Heart right ventricle (tissue), 16 donors: Measurements from ENCODE around the gene CCM2. TPM values are rescaled to one million over a fixed set of nuclear protein-coding genes. Genes with fewer than 3 reads are reported as not detected.
A peak's percentile ranks its signal among the peaks of the same experiment; 100 is the strongest.
"Not testable (repeated sequence)": the region's sequence is repeated elsewhere in the genome, so short reads cannot be mapped to it uniquely, and the experiment has no call there.

Experiments used
- ATAC-seq, 8 donors: fragments of 200-7000 bp; cut with Tn5 transposase; one replicate each; pipeline ENCODE4 v1.9.1; 2020; ENCODE audit warnings: mild to moderate bottlenecking in 8 of 8, moderate library complexity in 8 of 8, moderate number of reproducible peaks in 1 of 8
- DNase-seq, 2 donors: peaks; one replicate each; pipeline ENCODE4 v3.0.0-alpha.2; 2020
- H3K27ac ChIP-seq, 10 donors: fragments of 200-600 bp; sonication (generic) in 2 of 10; one replicate each; pipeline versions ENCODE4 v1.5.0 to v1.8.0; 2020 to 2022; ENCODE audit warnings: mild to moderate bottlenecking in 3 of 10
- H3K27me3 ChIP-seq, 7 donors: fragments of 200-600 bp; one replicate each; pipeline ENCODE4 v1.8.0; 2021 to 2022; ENCODE audit warnings: mild to moderate bottlenecking in 2 of 7
- H3K36me3 ChIP-seq, 9 donors: fragments of 200-600 bp; sonication (generic) in 1 of 9; one replicate each; pipeline versions ENCODE4 v1.5.0 to v1.8.0; 2020 to 2022; ENCODE audit warnings: mild to moderate bottlenecking in 2 of 9
- H3K4me1 ChIP-seq, 9 donors: fragments of 200-600 bp; sonication (generic) in 1 of 9; one replicate each; pipeline versions ENCODE4 v1.5.0 to v1.8.0; 2020 to 2022; ENCODE audit warnings: mild to moderate bottlenecking in 4 of 9
- H3K4me3 ChIP-seq, 10 donors: fragments of 200-600 bp; sonication (generic) in 2 of 10; one replicate each; pipeline versions ENCODE4 v1.5.0 to v1.8.0; 2020 to 2022; ENCODE audit warnings: mild to moderate bottlenecking in 7 of 10, moderate library complexity in 2 of 10
- H3K9me3 ChIP-seq, 11 donors: fragments of 200-600 bp in 10 of 11; sonication (generic) in 2 of 11; one replicate each; pipeline versions ENCODE4 v1.5.0 to v1.8.0; 2013 to 2022; ENCODE audit warnings: mild to moderate bottlenecking in 2 of 11, control low read depth in 1 of 11, moderate library complexity in 1 of 11
- WGBS, 2 donors: extraction: QIAGEN DNeasy Blood & Tissue Kit; methylation state at CpG; one replicate each; pipeline ENCODE4 v1.1.7; 2013; ENCODE audit warnings: inconsistent platforms in 1 of 2; 5-methylcytosine and 5-hydroxymethylcytosine counted together
- intact Hi-C, 10 donors: fragments of 100-400 bp; cut with DNase I; formaldehyde crosslinking; loops; one replicate each; pipeline versions ENCODE4 v1.11.1 to v1.14.2; 2022
- polyA plus RNA-seq, 2 donors: library from polyadenylated mRNA; stranded (reverse); fragments of 200-250 nt; gene quantifications; one replicate each; pipeline ENCODE4 v1.2.3, GENCODE V29; 2013
- total RNA-seq, 10 donors: library from RNA; stranded (reverse); fragmentation: NEBNext Ultra II Directional in 3 of 10; extraction: Animal tissue kit (Norgen Biotek cat#: 25700) in 3 of 10; gene quantifications; one replicate each; pipeline versions ENCODE4 v1.2.1 to v1.2.4, GENCODE V29; 2021 to 2023
- TF ChIP-seq, protein P1 (sequence below), 9 donors: fragments of 200-600 bp; sonication (generic) in 2 of 9; IDR thresholded peaks; one replicate each; pipeline versions ENCODE4 v1.5.0 to v1.8.0; 2021 to 2022; ENCODE audit warnings: antibody characterized with exemption in 9 of 9, mild to moderate bottlenecking in 5 of 9, moderate library complexity in 1 of 9
- donor health status: Arrhythmogenic right ventricular cardiomyopathy.
- donor health status: ischemic (EF 13 %, LVEDD 7.1; RV severe dilation, severe dysfunction).
- donor health status: healthy with polysubstance abuse.
- donor health status: DM: no; HTN: yes; CAD: no.
- donor health status: DM: no; HTN: no; CAD: no.
- donor health status: ischemic (EF 25% LVEDD 6.9; RV normal size, moderate dysfunction).
- donor health status: ischemic (EF 25% LVEDD 5.7; RV mildly dilated, moderate dysfunction).
- donor health status: healthy.
- donor health status: DM: yes; HTN: yes; CAD: no.
- donor health status: Ischemic cardiomyopathy.
- donor health status: ischemic (EF 35%, LVEDD 5.7; RV mildly dilated, moderate dysfunction).
- donor health status: nonischemic (EF 11% LVEDD 7.7; RV severe dilation, severe dysfunction).
- donor health status: DM: yes; HTN: yes; CAD: no.
- donor health status: PGD.
- donor health status: ischemic (EF 29% LVEDD 5.4; RV normal size, mild dysfunction).
- donor health status: nonischemic (EF 23%, LVEDD 6.1; RV moderate dilation, normal function).

The CCM2 gene
- total and polyA plus RNA-seq, 12 donors, result 21.5 to 71.1 (median 25.7) TPM

GRCh38 chr7:44990109-44991023 is 9.6 kb upstream of the CCM2 start:
- 56 to 58% methylated on average over 9 of the region's 9 CpGs for WGBS, 2 donors
- TF ChIP-seq, protein P1, sequence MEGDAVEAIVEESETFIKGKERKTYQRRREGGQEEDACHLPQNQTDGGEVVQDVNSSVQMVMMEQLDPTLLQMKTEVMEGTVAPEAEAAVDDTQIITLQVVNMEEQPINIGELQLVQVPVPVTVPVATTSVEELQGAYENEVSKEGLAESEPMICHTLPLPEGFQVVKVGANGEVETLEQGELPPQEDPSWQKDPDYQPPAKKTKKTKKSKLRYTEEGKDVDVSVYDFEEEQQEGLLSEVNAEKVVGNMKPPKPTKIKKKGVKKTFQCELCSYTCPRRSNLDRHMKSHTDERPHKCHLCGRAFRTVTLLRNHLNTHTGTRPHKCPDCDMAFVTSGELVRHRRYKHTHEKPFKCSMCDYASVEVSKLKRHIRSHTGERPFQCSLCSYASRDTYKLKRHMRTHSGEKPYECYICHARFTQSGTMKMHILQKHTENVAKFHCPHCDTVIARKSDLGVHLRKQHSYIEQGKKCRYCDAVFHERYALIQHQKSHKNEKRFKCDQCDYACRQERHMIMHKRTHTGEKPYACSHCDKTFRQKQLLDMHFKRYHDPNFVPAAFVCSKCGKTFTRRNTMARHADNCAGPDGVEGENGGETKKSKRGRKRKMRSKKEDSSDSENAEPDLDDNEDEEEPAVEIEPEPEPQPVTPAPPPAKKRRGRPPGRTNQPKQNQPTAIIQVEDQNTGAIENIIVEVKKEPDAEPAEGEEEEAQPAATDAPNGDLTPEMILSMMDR (IDR thresholded peaks at IDR 0.05), result no peak
- Histone ChIP-seq H3K27ac (peak overlapping the region in 8 of 10 donors; percentile 23 to 72 (median 32)), H3K4me1 (peaks cover 0 to 40% (median 28%) of the 10 kb centered on the region in 9 donors), H3K36me3 (peaks cover 0 to 4% (median 0%) of the 10 kb centered on the region in 9 donors), H3K4me3 (no peak overlapping the region), H3K9me3 (no peaks in the 10 kb centered on the region), H3K27me3 (no peaks in the 10 kb centered on the region)
- intact Hi-C loops, result no loop called here
- DNase-seq (no peak), ATAC-seq (no peak)

- peaks cover 0 to 36% (median 15%) of the 10 kb centered on the region in 9 donors for H3K4me1 ChIP-seq
- H3K9me3 ChIP-seq, DNase-seq, ATAC-seq, H3K27me3 ChIP-seq, H3K4me3 ChIP-seq, intact Hi-C loops, H3K36me3 ChIP-seq, H3K27ac ChIP-seq: not testable (repeated sequence)
- 88 to 89% methylated on average over 16 to 21 of the region's 21 CpGs for WGBS, 2 donors
Observed at GRCh38 chr7:44992004-44992795, 7.8 kb upstream of the CCM2 start.

DNA sequence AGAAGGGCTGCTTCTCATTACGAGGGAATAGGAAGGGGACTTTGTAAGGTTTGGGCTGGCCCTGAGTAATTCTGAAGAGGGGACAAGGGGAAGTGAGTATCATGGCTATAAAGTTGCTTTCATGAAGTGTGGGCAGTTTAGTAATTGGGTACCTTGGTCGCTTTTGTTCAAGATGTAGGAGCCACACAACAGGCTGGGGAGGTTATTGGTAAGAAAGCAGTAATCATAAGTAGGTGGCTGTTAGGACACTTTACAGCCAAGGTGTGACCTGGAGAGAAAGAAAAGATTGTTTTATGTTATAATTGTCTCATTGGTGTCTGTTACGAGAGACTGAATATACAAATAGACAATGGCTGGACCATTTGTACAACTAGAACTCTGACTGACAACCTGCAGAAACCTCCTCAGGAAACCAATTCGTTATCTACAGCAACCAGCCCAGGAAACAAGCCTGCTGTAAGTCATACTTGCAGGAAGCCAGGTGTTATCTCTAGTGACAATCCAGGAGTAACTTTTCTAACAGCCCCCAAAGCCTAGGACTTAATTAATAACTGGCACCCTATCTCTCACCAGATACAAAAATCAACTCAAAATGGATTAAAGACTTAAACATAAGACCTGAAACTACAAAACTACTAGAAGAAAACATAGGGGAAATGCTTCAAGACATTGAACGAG is 5.0 kb upstream of the CCM2 start:
- H3K36me3 ChIP-seq, result no peaks in the 10 kb centered on the region
- no peaks in the 10 kb centered on the region for H3K27me3 ChIP-seq
- DNase-seq (no peak), ATAC-seq (no peak)
- TF ChIP-seq, protein P1 (IDR thresholded peaks at IDR 0.05), result no peak
- WGBS, 2 donors, result 71 to 73% methylated on average over 5 of the region's 5 CpGs
- intact Hi-C loops, result loop anchor here in 1 of 10 donors (5.0 kb wide), 1 partner anchor 117 kb away; the partner anchor contains the start of gene TBRG4
- H3K4me3 ChIP-seq, result no peak overlapping the region
- no peak overlapping the region for H3K27ac ChIP-seq
- H3K9me3 ChIP-seq, result no peaks in the 10 kb centered on the region
- H3K4me1 ChIP-seq, result peaks cover 0 to 42% (median 12%) of the 10 kb centered on the region in 9 donors

GRCh38 chr7:44995555-44996493 is 4.2 kb upstream of the CCM2 start:
- no peaks in the 10 kb centered on the region for H3K9me3 ChIP-seq
- peak overlapping the region in 1 of 10 donors; percentile 31 for H3K27ac ChIP-seq
- DNase-seq, result no peak
- H3K4me3 ChIP-seq, result no peak overlapping the region
- H3K36me3 ChIP-seq, result no peaks in the 10 kb centered on the region
- H3K4me1 ChIP-seq, result peaks cover 0 to 36% (median 7%) of the 10 kb centered on the region in 9 donors
- TF ChIP-seq, protein P1 (IDR thresholded peaks at IDR 0.05), result no peak
- ATAC-seq, result no peak
- intact Hi-C loops, result loop anchor here in 1 of 10 donors (5.0 kb wide), 1 partner anchor 116 kb away; the partner anchor contains the start of gene TBRG4
- H3K27me3 ChIP-seq, result no peaks in the 10 kb centered on the region
- 96 to 98% methylated on average over 8 of the region's 8 CpGs for WGBS, 2 donors
